Astrocyte (in vitro differentiated cells and primary cell): ENCODE results near the gene ICE1. TPM values are rescaled to one million over a fixed set of nuclear protein-coding genes. Genes with fewer than 3 reads are reported as not detected.

Source experiments
- DNase-seq: peaks from one replicate; pipeline ENCODE4 v3.0.0-alpha.2; 2010; ENCODE audit warnings: low read depth
- FAIRE-seq: peaks from 2 replicates; lab custom pipeline; 2011; peaks lifted over from hg19 to GRCh38; lab: Jason Lieb, UNC
- H2AFZ ChIP-seq: 2 replicates; pipeline ENCODE4 v1.6.0; 2012; ENCODE audit warnings: low read depth, low read length, inconsistent platforms
- H3K27ac ChIP-seq: 2 replicates; pipeline ENCODE4 v1.5.1; 2011; ENCODE audit warnings: low read depth, low read length, inconsistent platforms
- H3K27me3 ChIP-seq: 2 replicates; pipeline ENCODE4 v1.6.0; 2011; ENCODE audit warnings: low read length, inconsistent platforms; ENCODE audit not compliant: insufficient read depth
- H3K36me3 ChIP-seq: 2 replicates; pipeline ENCODE4 v1.5.1; 2011; ENCODE audit warnings: low read length, inconsistent platforms; ENCODE audit not compliant: insufficient read depth
- H3K4me1 ChIP-seq: 2 replicates; pipeline ENCODE4 v1.5.1; 2011; ENCODE audit warnings: low read length, inconsistent platforms; ENCODE audit not compliant: insufficient read depth
- H3K4me2 ChIP-seq: 2 replicates; pipeline ENCODE4 v1.6.0; 2012; ENCODE audit warnings: low read length, inconsistent platforms
- H3K4me3 ChIP-seq: 2 replicates; pipeline ENCODE4 v1.5.1; 2011; ENCODE audit warnings: low read depth, mild to moderate bottlenecking, low read length, inconsistent platforms; ENCODE audit not compliant: insufficient read depth
- H3K79me2 ChIP-seq: 2 replicates; pipeline ENCODE4 v1.6.0; 2012; ENCODE audit warnings: mild to moderate bottlenecking, low read length, inconsistent platforms; ENCODE audit not compliant: insufficient read depth
- H3K9ac ChIP-seq: 2 replicates; pipeline ENCODE4 v1.6.0; 2012; ENCODE audit warnings: mild to moderate bottlenecking, low read length, inconsistent platforms
- H3K9me3 ChIP-seq: 2 replicates; pipeline ENCODE4 v1.5.1; 2012; ENCODE audit warnings: low read depth, mild to moderate bottlenecking, low read length, inconsistent platforms; ENCODE audit not compliant: insufficient read depth
- H4K20me1 ChIP-seq: 2 replicates; pipeline ENCODE4 v1.6.0; 2012; ENCODE audit warnings: low read length, inconsistent platforms; ENCODE audit not compliant: insufficient read depth
- H3K27ac Mint-ChIP-seq: one replicate; pipeline ENCODE4 v1.8.0; 2021; ENCODE audit warnings: mild to moderate bottlenecking, mixed read lengths; ENCODE audit not compliant: unreplicated experiment
- H3K27me3 Mint-ChIP-seq: one replicate; pipeline ENCODE4 v1.8.0; 2021; ENCODE audit warnings: low read depth, mixed read lengths; ENCODE audit not compliant: unreplicated experiment
- H3K36me3 Mint-ChIP-seq: one replicate; pipeline ENCODE4 v1.8.0; 2021; ENCODE audit warnings: low read depth, mixed read lengths; ENCODE audit not compliant: unreplicated experiment
- H3K4me1 Mint-ChIP-seq: one replicate; pipeline ENCODE4 v1.8.0; 2021; ENCODE audit warnings: low read depth, mixed read lengths; ENCODE audit not compliant: unreplicated experiment
- H3K4me3 Mint-ChIP-seq: one replicate; pipeline ENCODE4 v1.8.0; 2021; ENCODE audit warnings: mild to moderate bottlenecking, moderate library complexity, mixed read lengths; ENCODE audit not compliant: unreplicated experiment
- H3K9me3 Mint-ChIP-seq: one replicate; pipeline ENCODE4 v1.8.0; 2021; ENCODE audit warnings: mild to moderate bottlenecking, mixed read lengths; ENCODE audit not compliant: unreplicated experiment
- CTCF ChIP-seq: IDR thresholded peaks from 2 replicates; pipeline ENCODE4 v1.5.1; 2011; ENCODE audit warnings: low read depth, mild to moderate bottlenecking, inconsistent platforms, low read length, moderate library complexity; ENCODE audit not compliant: insufficient read depth
- EZH2 ChIP-seq: IDR thresholded peaks from 2 replicates; pipeline ENCODE4 v1.6.1; 2012; ENCODE audit warnings: mild to moderate bottlenecking, low read length, inconsistent platforms; ENCODE audit not compliant: insufficient read depth
- total RNA-seq: library from RNA; stranded (reverse); gene quantifications from 2 replicates; pipeline ENCODE4 v1.2.1, GENCODE V29; 2021

Gene ICE1
- total RNA-seq, 1 donor from 2014 or later, result 40.3 TPM

- Mint-ChIP-seq H3K27ac (no peak overlapping the region), H3K9me3 (peaks cover 2% of the 10 kb centered on the region), H3K36me3 (no peaks in the 10 kb centered on the region), H3K4me1 (peaks cover 14% of the 10 kb centered on the region), H3K4me3 (no peak overlapping the region), H3K27me3 (peaks cover 3% of the 10 kb centered on the region)
- no peaks in the 10 kb centered on the region for H3K27me3 ChIP-seq
- no peak overlapping the region for H3K4me2 ChIP-seq
- TF ChIP-seq CTCF (no peak), EZH2 (no peak)
- H3K9ac ChIP-seq, result no peak overlapping the region
- H3K4me3 ChIP-seq, result no peak overlapping the region
- no peaks in the 10 kb centered on the region for H4K20me1 ChIP-seq
- H3K27ac ChIP-seq, result no peak overlapping the region
- no peak for DNase-seq
- no peaks in the 10 kb centered on the region for H3K9me3 ChIP-seq
- H3K79me2 ChIP-seq, result no peaks in the 10 kb centered on the region
- FAIRE-seq, result no peak
- no peaks in the 10 kb centered on the region for H3K36me3 ChIP-seq
- H3K4me1 ChIP-seq, result no peaks in the 10 kb centered on the region
- no peak overlapping the region for H2AFZ ChIP-seq
Measured at GRCh38 chr5:5383461-5383860, 39.0 kb upstream of the ICE1 start.

- no peaks in the 10 kb centered on the region for H3K79me2 ChIP-seq
- no peak overlapping the region for H3K27ac ChIP-seq
- DNase-seq (no peak), FAIRE-seq (no peak)
- H4K20me1 ChIP-seq, result no peaks in the 10 kb centered on the region
- no peak overlapping the region for H3K4me2 ChIP-seq
- no peaks in the 10 kb centered on the region for H3K4me1 ChIP-seq
- no peak for TF ChIP-seq EZH2
- TF ChIP-seq CTCF, result no peak
- H3K9me3 ChIP-seq, result no peaks in the 10 kb centered on the region
- no peak overlapping the region for H3K4me3 ChIP-seq
- no peak overlapping the region for H3K9ac ChIP-seq
- Mint-ChIP-seq H3K4me1 (peaks cover 11% of the 10 kb centered on the region), H3K27ac (no peak overlapping the region), H3K4me3 (no peak overlapping the region), H3K9me3 (peaks cover 2% of the 10 kb centered on the region), H3K27me3 (peaks cover 3% of the 10 kb centered on the region), H3K36me3 (no peaks in the 10 kb centered on the region)
- no peaks in the 10 kb centered on the region for H3K27me3 ChIP-seq
- H2AFZ ChIP-seq, result no peak overlapping the region
- H3K36me3 ChIP-seq, result no peaks in the 10 kb centered on the region
Measured at GRCh38 chr5:5384660-5385330, 37.7 kb upstream of the ICE1 start.

- no peak overlapping the region for H3K4me3 Mint-ChIP-seq
- H3K27me3 Mint-ChIP-seq, result peaks cover 3% of the 10 kb centered on the region
- FAIRE-seq (no peak), DNase-seq (no peak)
- H3K36me3 ChIP-seq, result no peaks in the 10 kb centered on the region
- no peak overlapping the region for H3K27ac ChIP-seq
- H3K27me3 ChIP-seq, result no peaks in the 10 kb centered on the region
- no peaks in the 10 kb centered on the region for H3K4me1 ChIP-seq
- H4K20me1 ChIP-seq, result no peaks in the 10 kb centered on the region
- no peak overlapping the region for H3K4me3 ChIP-seq
- peaks cover 2% of the 10 kb centered on the region for H3K9me3 Mint-ChIP-seq
- H3K79me2 ChIP-seq, result no peaks in the 10 kb centered on the region
- H3K36me3 Mint-ChIP-seq, result no peaks in the 10 kb centered on the region
- H2AFZ ChIP-seq, result no peak overlapping the region
- H3K27ac Mint-ChIP-seq, result no peak overlapping the region
- H3K4me2 ChIP-seq, result no peak overlapping the region
- H3K4me1 Mint-ChIP-seq, result peaks cover 6% of the 10 kb centered on the region
- H3K9ac ChIP-seq, result no peak overlapping the region
- H3K9me3 ChIP-seq, result no peaks in the 10 kb centered on the region
- no peak for TF ChIP-seq EZH2
- TF ChIP-seq CTCF, result no peak
Measured at GRCh38 chr5:5385331-5385662, 37.2 kb upstream of the ICE1 start.
